Amniotic stem cell (primary cell): ENCODE results near the gene OPA1.

Experiments
- DNase-seq: peaks from one replicate; lab custom pipeline; 2025; lab: John Stamatoyannopoulos, UW

OPA1 gene

GRCh38 chr3:193737191-193737751 lies 144.3 kb downstream of the OPA1 start:
- DNase-seq, result no peak

GRCh38 chr3:193742628-193743027 lies 149.6 kb downstream of the OPA1 start:
- DNase-seq, result no peak

- DNase-seq, result no peak
Observed at GRCh38 chr3:193743702-193744047, 150.7 kb downstream of the OPA1 start.

- DNase-seq, result no peak
Observed at GRCh38 chr3:193744048-193744821, 151.2 kb downstream of the OPA1 start.

DNA sequence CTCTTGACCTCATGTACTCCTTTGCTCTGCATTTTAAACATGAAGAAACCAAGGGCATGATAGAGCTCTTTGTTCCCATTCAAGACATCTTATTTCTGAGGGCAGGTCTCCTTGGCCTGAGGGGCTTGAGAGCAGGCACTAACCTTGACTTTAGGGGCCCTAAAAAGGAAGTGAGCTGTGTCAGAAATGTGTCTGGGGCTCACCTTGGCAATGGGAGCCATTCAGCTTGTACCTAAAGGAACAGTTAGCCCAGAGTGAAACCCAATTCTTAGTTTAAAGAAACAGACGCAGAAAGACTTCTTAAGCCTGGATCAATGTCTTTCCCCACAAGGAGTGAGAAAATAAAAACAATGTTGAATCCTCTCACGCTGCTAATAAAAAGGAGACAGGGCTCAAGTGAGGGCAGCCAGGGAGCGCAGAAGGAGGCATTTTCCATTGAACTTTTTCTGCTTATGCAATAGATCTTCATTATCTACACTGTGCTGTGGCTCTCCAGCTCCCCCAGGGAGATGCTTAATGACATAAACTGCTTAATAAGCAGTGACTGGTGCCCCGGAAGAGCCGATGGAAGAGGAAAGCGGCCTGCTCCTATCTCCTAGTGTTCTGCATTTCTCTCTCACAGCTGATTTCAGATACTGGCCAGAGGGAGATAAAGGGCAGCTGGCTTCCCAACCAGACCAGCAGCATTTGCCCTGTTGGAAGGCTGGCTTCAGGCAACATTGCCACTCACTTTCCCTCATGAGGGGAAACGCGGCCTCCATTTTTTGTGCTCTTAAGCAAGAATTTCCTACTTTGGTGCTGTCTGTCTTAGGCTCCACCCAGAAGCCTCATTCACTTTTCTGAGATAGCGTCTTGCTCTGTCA lies 152.0 kb downstream of the OPA1 start:
- DNase-seq, result no peak

GRCh38 chr3:193746832-193747231 lies 153.8 kb downstream of the OPA1 start:
- no peak for DNase-seq
